Neural progenitor cell (in vitro differentiated cells): ENCODE results near the gene CFAP221.

Experiments used
- CTCF ChIP-seq: fragments of 200-600 bp; sonication (generic); IDR thresholded peaks from 2 replicates; pipeline ENCODE4 v1.5.1; 2017; ENCODE audit warnings: antibody characterized with exemption, mild to moderate bottlenecking
- EZH2 ChIP-seq: fragments of 200-600 bp; sonication (generic); IDR thresholded peaks from 2 replicates; pipeline ENCODE4 v1.6.1; 2017; ENCODE audit warnings: antibody characterized with exemption, mild to moderate bottlenecking, moderate library complexity

- TF ChIP-seq CTCF (no peak), EZH2 (no peak)
These were observed 126.8 kb downstream of the CFAP221 start for GRCh38 chr2:119671016-119671415.
